NCI-H2081 (cell line): ENCODE data around the gene ATP5F1D.

Experiments used
- DNase-seq, 2 experiments: peaks; one replicate each; lab custom pipeline; 2025; lab: John Stamatoyannopoulos, UW

The ATP5F1D gene

DNA sequence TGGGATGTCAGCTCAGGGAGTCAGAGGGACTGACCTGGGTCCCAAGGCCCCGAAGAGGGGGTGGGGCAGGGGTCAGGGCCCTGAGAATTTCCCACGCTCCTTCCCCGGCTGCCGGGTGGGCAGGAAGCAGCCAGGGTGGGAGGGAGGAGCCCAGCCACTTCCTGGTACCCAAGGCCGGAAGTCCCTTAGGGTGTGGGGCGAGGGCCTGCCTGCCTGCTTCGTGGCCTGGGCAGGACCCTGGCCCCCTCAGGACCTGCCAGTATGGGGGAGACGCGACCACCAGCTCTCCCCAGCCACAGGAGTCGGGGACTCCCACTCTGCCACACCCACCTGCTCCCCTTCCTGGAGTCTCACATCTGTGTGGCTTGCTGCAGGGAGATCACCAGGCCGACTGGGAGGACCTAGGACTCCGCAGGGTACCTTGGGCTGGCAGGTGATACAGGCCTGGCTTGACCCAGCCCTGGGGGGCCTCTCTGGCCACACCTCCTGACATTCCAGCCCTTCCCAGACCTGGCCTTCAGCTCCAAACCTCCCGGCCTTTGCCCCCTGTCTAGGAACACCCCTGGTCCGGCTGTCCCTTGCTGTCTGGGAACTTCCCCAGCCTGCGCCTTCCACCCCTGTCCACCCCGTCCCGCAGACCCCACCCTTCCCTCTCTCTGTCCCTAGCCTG lies 17.8 kb downstream of the ATP5F1D start:
- DNase-seq: no peak

DNA sequence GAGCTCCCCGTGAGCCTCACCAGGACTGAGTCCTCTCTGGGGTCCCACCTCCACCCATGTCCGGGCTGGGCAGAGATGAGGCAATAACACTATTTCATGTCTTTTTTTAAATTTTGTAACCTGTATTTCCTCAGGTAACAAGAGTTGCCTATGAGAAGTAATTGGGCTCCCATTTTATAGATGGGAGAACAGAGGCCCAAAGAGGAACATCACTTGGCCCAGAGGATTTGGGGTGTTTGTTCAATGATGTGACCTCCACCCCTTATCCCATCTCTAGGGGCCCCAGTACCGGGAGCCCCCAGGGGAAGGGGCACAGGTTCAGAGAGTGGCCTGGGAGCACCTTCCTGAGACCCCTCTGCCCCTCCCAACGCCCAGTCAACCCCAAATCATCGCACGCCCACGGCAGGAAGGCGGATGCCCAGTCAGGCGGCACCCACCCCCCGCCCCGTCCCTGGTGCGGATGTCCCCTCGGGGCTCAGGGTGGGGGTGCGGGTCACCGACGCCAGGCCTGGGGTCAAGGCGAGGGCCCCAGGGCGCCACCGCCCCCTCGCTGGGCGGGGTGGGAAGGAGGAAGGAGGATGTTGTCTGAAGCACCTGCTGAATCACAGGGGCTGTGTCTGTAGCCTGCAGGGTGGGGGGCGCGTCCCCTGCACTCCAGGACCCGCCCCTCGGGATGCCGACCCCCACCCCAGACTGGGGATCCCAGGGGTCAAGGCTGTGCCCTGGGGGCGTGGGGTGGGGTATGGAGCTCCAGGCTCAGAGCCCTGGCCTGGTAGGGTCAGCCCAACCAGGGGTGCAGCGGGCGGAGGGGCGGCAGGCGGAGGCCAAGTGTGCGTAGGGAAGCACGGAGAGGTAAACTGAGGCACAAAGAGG lies 18.6 kb downstream of the ATP5F1D start:
- DNase-seq: no peak

DNA sequence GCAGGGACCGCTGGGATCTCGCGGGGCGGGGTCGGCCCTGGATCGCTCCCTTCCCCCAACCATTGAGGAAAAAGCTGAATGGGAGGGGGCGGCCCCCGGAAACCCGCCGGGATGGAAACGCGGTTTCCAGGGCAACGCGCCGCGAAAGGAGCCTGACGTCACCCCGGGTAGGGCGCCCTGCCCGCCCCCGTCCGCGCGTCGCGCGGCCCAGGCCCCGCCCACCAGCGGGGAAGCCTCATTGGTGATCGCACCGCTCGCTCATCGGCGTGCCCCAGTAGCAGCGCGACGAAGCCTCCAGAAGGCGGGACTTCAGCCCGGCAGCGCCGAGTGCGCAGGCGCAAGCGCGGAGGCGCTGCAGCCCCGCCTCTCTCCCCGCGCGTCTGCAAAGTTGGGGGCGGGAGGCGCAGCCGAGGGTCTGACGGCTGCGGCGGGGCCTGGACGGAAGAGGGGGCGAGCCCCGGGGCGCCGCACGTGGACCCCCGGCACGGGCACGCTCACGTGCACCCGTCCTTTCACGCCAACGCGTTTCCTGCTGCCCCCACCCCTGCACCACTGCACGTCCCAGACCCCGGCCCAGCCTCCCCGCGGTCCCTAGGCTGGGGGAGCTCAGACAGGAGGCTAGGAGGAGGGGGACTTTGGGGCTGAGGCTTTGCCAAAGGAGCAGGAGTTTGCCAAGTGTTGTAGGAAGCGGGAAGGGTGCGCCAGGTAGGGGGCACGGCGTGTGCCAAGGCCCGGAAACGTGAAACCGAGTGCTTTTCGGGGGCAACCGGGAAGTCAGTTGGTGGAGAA lies 19.4 kb downstream of the ATP5F1D start:
- DNase-seq: peak; percentile 95 to 96

DNA sequence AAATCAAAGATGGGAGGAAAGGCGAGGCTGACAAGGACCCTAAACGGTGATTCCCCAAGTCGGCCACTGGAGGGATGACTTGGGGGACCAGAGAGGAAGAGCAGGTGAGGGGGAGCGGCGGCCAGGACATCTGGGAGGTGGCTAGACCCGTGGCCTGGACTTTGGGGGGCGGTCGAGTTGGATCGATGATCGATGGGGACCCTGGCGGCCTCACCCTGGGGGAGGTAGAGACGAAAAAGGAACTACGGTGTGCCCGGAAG lies 19.9 kb downstream of the ATP5F1D start:
- DNase-seq: no peak

DNA sequence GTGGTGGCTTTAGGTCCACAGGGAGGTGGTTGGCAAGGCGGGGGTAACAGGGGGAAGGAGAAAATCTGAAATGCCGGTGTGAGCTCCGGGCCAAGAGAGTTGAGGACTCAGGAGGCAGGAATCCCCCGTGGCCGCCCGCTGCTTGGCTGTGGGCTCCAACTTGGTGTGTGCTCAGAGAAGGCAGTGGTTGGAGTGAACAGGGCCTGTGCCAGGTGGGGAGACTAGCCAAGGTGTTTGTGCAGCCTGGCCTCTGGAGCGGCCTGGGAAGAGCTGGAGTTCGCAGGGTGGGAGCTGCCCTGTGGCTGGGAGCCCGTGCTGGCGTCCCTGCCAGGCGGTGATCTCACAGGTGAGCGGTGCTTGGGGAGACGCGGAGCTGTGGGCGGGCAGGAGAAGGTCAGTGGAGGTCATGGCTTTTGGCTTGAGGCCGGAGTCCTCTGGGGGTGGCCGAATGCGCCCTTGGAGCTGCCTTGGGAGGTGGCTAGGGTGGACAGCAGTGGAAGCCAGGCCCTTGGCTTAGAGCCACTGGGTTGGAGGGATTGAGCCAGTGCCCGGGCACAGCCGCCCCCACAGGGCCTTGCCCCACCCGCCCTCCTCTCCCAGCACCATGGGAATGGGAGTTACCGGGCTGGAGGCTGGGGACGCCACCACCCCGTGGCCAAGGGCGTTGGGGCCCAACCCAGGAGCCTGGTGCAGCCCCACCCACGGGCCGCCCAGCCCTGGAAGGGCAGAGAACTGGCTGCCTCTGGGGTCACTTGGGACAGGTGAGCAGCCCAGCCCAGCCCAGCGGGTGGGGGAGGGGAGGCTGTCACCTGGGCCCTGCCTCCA lies 20.5 kb downstream of the ATP5F1D start:
- no peak for DNase-seq

DNA sequence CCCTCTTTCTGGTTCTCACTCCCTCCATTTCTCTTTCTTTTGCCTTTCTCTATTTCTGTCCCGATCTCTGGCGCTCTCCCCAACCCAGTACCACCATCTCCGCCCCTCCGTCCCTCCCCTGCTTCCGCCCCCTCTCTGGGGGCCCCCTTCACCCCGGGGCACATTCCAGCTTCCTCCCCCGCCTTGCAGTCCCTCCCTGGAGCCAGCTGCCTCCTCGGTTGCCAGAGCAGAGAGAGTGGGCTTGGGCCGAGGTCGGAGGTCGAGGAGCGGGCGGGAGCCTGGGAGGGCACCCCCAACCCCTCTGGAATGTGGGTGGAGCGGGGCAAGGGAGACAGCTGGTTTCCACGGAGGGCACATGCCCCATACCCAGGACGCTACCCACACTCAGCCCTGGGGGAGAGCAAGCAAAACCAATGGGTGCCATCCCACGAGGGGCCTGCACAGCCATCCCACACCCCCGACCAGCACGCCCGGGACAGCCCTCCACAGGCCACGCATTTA lies 21.1 kb downstream of the ATP5F1D start:
- DNase-seq: no peak

DNA sequence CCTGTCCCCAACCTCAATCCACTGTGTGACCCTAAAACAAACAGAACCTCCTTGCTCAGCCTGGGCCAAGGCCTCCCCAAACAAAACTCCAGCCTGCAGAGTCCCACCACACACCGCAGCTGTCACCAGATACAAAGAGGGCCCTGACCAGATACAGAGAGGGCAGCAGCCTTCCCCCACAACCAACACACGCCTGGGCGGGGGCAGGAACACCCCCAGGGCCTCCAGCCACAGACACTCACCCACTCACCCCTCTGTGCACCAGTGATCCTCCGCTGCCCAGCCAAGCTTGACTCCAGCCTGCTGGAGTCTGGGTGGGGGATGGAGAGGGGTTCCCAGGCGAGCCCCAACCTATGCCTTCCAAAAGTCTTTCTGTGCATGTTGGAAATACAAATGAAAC lies 21.6 kb downstream of the ATP5F1D start:
- DNase-seq: no peak

DNA sequence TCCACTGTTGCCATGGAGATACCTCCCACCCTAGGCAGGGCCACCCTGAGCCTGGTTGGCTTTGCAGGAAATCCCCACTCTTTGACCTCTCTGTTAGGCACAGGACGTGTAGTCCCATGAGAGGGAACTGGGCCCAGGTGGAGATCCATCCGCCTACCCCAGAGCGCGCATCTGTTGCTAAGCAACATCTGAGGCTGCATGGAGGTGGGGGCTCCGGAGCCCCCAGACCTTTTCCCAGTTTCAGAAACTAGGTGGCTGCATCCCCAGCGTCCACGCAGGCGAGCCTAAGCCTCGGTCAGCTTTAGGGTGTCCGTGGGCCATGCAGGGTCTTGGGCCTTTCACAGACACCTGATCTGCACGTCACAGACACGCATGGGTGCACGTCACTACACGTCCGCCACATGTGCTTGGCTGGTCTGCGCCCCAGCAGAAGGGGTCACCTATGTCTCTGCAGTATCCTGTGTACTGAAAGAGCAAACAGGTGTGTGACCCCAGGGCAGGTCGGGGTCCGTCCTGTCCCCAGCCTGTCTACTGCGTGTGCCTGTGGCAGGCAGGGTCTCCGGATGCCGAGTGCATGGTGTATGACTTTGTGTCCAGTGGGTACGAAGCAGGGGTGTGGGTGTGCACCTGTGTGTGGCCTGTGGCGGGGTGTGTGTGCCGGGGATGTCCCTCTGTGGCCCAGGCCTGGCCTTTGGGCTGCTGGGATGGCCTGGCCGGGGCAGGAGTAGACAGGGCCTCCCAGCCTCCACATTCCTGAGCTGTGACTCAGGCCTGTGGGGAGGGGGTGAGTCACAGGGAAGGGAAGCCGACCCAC lies 23.5 kb downstream of the ATP5F1D start:
- DNase-seq: no peak

DNA sequence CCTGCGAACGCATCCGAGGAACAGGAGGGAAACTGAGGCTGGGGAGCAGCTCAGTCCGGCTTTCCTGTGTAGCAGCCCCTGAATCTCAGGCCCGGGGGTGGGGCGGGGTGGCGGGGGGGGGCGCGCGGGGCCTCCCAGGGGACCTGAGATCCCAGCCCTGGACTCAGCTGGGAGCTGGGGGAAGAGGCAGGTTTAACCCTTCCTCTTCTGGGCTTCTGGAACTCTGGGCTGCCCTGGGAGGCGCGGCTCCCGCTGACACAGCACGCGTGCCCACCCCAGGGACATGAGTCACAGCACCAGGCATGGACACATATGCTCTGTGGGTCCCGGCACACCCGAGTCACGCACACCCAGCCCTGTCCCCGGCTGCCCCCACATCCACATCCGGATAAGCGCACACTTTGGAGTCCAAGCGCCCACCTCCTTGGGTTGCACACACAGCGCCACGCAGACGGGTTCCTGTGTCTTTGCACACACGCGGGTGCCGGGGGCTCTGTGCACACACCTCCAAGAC lies 24.1 kb downstream of the ATP5F1D start:
- DNase-seq: peak in 1 of 2 experiments; percentile 54

DNA sequence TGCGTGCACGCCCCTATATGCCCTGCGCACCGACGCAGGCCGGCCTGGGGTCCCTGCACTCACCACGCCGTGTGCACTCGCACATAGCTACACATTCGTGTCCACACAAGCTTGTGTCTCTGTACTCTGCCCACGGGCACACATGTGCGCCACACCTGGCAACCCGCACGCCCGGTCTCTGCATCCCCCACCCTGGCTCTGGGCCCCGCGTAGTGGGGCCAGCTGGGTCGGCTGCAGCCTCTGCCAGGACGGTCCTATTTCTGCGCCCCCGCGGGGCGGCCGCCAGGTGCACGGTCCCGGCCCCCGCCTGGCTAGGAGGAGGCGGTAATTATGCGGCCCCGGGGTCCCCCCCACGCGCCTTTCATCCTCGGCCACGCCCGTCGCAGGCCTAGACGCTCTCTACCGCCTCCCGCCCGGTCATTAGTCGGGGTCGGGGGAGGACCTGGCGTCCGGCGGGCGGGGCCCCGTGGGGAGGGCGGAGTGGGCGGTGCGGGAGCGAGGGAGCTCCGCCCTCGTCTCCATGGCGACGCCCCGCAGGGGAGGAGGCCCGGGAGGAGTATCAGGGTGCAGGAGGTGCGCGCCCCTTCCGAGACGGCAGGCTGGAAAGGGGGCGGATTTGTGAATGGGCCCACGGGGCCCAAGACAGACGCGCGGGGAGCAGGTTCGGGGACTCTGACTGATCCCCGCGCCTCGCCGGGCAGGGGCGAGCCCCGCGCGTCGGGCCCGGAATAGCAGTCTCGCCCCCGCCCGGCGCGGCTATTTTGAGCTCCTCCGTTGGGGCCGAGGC lies 24.8 kb downstream of the ATP5F1D start:
- DNase-seq: peak; percentile 87 to 89

DNA sequence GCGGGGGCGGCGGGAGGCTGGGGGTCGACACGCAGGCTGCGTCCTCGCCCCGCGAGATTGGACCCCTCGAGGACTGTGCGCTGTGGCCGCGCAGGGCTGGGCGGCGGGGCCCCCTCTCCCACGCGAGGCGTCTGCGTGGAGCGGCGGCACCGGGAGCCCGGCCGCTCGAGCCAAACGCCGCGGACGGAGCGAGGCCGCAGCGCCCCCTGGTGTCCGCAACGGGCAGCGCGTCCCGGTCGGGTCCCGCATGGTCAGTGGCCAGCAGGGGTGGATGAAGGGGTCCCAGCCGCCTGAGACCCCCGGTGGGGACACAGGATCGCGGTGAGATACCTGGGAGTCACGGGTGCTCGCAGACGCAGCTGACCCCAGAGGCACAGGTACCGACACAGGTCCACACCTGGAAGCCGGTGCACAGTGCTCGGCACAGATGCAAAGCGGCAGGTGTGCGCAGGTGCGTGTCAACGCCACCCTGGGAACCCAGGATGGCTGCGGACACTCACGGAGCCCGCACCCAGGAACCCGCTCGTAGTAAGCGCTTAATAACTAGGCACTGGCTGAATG lies 25.4 kb downstream of the ATP5F1D start:
- peak in 1 of 2 experiments; percentile 56 for DNase-seq

DNA sequence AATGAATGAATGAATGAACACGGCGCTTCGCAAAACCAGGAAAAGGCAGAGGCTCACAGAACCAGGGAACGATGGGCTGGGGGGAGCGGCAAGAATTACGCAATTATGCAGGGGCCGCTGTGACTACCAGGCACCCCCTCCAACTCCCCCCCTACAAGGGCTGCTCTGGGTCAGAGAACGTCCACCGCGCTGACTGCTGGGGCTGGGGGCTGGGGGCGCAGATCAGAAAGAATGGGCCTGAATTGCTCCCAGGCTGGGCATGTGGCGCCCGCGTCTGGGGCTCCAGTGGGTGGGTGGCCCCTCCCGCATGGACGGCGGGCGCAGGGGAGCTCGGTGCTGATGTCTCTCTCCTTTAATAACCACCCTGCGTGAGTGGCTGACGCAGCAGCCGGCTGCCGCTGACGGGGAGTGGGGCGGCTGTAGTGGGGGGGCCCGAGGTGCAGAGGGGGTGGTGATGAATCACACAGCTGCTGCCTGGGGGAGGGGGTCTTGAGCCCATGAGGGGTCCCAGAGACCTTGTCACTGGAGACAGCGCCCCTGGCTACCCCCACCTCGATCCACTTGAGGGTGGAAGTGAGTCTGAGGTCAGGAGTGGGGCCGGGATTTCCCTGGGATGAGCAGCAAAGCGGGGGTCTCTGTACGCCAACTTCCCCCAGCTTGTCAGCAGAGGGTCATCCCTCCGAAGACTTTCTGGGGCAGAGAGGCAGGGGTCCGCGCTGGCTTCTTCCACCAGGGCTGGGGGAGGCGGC lies 26.1 kb downstream of the ATP5F1D start:
- peak in 1 of 2 experiments; percentile 32 for DNase-seq

DNA sequence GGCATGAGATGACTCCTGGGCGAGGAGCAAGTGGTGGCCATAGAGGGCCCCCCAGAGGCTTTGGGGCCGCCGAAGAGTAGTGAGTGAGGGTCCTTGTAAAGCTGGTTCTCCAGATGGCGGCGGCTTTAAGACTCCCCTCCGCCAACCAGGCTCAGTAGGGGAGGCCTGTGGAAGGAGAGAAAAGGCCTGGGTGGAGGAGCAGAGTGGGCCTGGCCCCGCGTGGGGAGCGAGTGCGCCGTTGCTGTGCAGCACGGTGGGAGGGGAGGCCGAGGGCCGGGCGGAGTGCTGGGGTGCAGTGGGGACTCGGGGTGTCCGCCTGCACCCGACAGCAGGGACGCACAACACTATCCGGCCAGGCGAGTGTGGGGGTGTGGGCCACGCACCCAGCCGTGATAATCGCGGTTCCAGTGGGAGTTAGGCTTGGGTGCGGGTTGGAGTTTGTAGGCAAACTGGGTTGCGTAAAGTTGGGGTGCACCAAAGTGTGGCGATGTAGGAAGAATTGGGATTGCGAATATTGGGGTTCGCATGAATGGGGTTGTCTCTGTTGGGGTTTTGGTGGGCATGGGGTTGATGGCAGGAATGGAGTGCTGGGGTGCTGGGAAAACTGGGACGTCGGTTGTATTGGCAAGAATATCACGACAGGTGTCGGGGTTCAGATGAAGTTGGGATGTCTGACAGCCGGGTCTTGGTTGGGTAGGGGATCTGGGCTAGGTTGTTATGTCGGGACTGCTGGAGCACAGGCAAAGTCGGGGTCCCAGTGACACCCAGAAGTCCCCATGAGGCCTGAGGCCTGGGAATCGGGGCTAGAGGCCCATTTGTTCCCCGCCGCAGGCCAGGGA lies 26.9 kb downstream of the ATP5F1D start:
- no peak for DNase-seq

DNA sequence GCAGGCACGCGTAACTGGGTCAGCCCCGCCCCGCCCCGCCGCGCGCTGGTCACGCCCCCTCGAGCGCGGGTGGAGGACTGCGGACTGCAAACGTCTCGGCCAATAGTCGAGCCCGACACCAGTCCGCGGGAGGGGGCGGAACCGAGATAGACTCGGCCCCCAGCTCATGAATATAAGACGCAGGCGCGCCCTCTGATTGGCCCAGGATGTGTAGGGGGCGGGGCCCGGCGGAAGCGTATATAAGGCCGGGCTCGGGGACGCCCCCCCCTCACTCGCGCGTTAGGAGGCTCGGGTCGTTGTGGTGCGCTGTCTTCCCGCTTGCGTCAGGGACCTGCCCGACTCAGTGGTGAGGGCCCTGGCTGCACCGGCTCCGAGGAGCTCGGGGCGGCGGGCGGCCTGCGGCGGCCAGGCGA lies 27.5 kb downstream of the ATP5F1D start, which contains the start of gene CIRBP:
TSS of gene CIRBP (plus strand) at position 268 of the 413 bp plus-strand sequence. CDS start 1,602 bp downstream, outside the sequence.
- peak; percentile 97 to 98 for DNase-seq

DNA sequence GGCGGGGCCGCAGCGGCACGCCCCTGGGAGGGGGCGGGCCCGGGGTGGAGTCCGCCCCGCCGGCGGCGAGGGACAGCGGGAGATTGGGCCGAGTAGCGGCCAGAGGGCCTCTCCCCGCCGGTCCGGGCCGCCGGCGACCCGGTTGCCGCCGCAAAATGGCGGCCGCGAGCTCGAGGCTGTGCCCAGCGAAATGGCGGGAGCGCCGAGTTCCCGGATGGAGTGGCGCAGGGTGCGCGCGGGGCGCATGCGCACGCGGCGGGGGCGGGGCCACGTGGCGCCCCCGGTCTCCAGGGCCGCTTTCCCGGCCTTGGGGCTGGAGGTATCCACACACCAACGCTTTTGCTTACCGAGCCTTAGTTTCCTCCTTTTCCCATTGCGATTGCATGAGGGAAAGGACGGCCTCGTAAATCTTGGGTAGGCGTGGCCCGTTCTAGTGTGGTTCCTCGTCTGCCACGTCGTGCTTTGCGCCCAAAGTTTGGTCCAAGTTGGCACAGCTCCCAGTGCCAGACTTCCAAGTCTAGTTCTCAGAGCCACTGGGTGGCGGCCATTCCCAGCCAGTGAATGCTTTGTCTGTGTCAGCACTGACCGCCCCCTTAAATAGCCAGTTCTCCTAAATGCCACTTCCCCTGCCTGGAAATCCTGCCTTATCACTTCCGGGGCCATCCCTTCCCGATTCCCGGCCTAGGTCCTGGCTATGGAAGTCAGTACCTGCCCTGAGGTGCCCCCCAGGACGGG lies 28.1 kb downstream of the ATP5F1D start:
- peak; percentile 79 to 88 for DNase-seq

DNA sequence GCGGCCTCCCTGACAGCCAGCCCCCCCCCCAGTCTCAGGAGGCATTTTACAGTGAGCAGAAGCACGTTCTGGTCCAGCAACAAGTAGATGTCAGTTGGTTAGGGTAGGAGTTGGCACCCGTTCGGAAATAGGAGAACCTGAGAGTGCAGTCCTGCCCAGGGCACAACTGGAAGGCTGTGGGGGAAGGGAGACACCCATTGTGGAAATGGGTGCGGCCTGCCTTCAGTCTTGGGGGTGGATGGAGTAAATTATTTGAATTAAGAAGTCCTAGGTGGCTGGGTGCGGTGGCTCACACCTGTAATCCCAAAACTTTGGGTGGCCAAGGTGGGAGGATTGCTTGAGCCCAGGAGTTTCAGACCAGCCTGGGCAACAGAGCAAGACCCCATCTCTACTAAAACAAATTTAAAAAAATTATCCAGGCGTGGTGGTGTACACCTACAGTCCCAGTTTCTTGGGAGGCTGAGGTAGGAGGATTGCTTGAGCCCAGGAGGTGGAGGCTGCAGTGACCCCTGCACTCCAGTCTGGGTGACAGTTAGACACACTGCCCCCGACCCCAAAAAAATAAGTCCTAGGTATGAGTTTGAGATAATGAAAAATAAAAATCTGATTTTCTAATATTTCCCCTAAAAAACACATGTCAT lies 28.8 kb downstream of the ATP5F1D start:
- no peak for DNase-seq
